Hematopoietic multipotent progenitor cell (in vitro differentiated cells): ENCODE measurements around the gene ALG8. TPM values are rescaled to one million over a fixed set of nuclear protein-coding genes. Genes with fewer than 3 reads are reported as not detected.
"Not testable (repeated sequence)": the region's sequence is repeated elsewhere in the genome, so short reads cannot be mapped to it uniquely, and the experiment has no call there.

Source experiments
- DNase-seq, 3 donors: peaks; one replicate each; pipeline ENCODE4 v3.0.0-alpha.2; 2011 to 2015; ENCODE audit warnings: low read depth in 2 of 3, low spot score in 2 of 3
- total RNA-seq: library from RNA; depleted of rRNA; stranded (reverse); fragments of >200 nt; gene quantifications from one replicate; pipeline ENCODE4 v1.2.3, GENCODE V29; 2012

ALG8 gene
- total RNA-seq, 1 donor: 21.8 TPM

GRCh38 chr11:78076733-78077403 is 62.6 kb downstream of the ALG8 start:
- DNase-seq: no peak

DNA sequence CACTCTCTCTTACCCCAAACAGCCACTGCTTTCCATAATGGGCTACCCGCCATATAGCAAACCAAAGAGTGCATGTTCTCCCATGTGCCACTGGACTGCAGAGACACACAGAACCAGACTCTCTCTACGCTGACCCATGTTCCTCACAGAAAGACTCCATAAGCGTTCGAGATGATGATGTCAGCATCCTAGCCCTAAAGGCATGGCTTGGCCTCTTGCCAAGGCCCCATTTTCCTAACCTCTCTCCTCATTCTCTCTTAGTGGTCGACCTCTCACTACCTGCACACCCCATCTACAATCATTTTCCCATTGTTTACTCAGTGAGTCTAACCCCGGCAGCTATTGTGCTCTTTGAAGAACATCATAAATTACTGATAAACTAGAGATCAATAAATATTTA is 64.7 kb downstream of the ALG8 start:
- DNase-seq: no peak

DNA sequence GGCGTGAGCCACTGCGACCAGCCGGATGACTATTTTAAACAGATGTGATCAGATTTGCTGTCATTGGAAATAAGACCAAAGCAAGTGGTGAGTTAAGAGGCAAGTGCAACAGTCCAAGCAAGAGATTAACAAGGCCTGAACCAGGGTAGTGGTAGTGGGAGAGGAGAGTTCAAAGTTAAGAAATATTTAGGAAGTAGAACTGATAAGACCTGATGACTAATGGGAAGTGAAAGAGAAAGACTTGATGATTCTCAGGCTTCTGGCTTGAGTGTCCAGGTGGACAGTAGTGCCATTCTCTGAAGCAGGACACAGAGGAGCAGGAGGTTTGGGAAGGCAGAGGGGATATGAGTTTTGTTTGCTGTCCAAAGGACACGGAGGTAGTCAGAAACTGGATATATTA is 67.0 kb downstream of the ALG8 start:
- no peak for DNase-seq

GRCh38 chr11:78071717-78072116 is 67.7 kb downstream of the ALG8 start:
- no peak for DNase-seq

DNA sequence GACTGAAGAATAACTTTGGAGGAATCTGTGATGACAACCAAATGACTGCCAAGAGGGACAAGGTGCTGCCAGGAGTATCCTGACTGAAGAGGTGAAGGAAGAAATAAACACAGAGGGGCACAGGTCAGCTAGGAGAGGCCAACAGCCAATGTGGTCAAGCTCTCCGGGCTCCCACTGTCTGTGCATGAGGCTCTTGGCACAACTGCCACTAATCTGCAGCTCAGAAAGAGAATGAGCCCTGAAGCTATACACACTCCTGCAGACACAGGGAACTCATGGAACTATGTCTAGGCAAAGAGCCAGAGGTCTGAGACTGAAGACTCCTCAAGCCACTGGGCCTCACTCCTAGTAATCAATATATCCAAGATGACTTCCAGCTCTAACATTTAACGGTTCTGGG is 68.8 kb downstream of the ALG8 start:
- no peak for DNase-seq

GRCh38 chr11:78069465-78069864 is 70.0 kb downstream of the ALG8 start:
- DNase-seq: no peak

GRCh38 chr11:78067704-78068103 is 71.7 kb downstream of the ALG8 start:
- DNase-seq: no peak

- DNase-seq: no peak
Measured at GRCh38 chr11:78066471-78066870, 73.0 kb downstream of the ALG8 start.

GRCh38 chr11:78065203-78065602 is 74.2 kb downstream of the ALG8 start:
- no peak for DNase-seq

DNA sequence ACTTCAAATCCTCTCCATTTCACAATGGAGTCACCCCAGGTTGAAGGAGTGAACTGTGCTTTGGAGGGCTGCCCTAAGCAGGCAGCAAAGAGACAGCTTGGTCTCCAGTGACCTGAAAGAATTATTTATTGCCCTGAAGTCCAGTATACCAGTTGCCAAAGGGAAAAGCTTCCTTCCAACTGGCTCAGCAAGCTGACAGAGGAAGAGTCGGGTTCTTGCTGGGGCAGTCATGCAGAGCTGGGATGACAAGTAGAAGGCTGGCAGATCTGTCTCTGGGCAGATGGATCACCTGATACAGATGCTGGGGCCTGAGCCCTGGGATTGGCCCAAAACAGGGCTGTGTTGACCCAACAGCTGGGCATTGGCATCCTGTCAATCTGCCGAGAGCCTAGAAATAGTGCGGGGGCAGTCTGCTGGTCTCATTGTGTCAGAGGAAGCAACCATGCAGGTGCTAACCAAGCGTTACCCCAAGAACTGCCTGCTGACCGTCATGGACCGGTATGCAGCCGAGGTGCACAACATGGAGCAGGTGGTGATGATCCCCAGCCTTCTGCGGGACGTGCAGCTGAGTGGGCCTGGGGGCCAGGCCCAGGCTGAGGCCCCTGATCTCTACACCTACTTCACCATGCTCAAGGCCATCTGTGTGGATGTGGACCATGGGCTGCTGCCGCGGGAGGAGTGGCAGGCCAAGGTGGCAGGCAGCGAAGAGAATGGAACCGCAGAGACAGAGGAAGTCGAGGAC is 75.8 kb downstream of the ALG8 start, which contains the start of gene THRSP:
TSS of gene THRSP (plus strand) at position 422 of the 742 bp plus-strand sequence. CDS start at position 443, 21 bp downstream.
- no peak for DNase-seq

GRCh38 chr11:78062671-78063070 is 76.8 kb downstream of the ALG8 start:
- DNase-seq: no peak

DNA sequence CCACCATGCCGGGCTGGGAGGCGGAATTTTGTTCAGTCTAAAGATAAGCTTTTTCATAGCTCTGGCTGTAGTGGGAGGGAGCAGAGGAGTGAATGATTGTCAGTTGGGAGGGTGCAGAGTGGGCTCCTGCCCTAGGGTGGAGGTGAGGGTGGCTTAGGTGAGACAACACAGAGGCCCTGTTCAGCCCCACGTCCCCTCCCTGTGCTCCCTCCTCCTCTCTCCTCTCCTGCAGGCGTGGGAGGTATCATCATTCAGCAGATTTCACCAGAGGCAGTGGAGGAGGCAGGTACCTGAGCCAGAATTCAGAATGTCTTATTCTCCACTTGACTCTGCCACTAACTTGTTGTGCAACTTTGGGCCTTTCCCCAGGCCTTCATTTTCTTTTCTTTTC is 77.5 kb downstream of the ALG8 start:
- DNase-seq: no peak

GRCh38 chr11:78061088-78061920 is 78.1 kb downstream of the ALG8 start:
- DNase-seq: no peak

- no peak for DNase-seq
Measured at GRCh38 chr11:78060533-78060932, 78.9 kb downstream of the ALG8 start.

GRCh38 chr11:78059749-78060328 is 79.6 kb downstream of the ALG8 start:
- not testable (repeated sequence) for DNase-seq

DNA sequence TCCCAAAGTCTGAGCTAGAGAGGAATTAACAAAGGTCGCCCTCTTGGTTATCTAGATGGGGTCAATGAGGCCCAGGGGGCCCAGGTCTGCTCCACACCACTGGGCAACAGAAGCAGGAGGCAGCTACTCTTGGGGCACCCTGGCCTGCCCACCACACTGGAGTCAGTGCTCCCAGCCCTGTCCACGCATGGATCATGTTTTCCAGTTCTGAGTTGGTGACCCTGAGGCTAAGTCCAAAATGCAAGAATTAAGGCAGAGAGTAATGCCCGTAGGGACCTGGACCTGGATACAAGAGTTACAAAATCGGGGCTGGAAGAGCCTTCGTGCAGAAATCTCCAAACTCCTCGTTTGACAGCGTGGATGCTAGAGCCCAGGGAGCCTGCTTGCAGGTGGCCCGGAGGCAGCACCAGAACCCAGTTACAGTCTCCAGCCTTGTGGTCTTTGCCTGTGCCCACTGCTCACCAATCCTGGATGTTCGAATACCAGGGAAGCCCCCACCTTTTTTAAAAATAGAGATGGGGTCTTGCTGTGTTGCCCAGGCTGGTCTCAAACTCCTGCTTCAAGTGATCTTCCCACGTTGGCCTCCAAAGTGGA is 81.9 kb downstream of the ALG8 start:
- no peak for DNase-seq

GRCh38 chr11:78056093-78056492 is 83.3 kb downstream of the ALG8 start:
- DNase-seq: no peak

GRCh38 chr11:78054971-78055370 is 84.5 kb downstream of the ALG8 start:
- DNase-seq: no peak

DNA sequence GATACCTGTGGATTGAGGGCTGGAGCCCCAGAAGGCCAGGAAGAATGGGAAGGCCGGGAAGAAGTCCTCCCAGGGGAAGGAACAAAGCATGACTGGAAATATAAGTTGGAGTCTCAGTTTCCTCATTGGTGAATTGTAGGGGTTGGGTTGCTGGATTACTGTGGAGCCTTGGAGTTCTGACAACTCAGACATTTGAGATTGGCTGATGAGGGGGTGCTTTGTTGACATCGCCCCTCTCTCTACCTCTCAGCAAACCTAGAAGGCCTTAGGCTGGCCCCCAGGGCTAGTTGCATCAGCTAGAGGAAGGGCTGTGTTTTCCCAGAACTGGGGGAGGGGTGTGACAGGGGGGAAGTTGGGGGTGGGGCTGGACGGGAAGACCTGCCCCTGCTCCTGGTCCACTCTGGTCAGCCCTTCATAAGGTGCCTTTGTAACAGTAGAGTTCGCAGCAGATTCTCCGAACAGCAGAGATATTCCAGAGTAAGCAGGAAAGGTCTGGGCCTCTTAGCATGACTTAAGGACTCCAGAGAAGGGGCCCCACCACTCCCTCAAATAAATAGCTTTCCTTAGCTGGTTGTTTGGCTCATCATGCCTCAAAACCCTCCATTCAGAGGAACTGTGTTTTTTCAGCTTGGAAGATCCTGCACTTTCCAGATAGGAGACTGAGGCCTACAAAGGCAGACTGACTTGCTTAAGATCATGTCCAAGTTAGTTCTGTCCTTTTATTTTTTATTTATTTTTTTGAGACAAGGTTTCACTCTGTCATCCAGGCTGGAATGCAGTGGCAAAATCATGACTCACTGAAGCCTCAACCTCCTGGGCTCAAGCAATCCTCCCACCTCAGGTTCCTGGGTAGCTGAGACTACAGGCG is 88.2 kb downstream of the ALG8 start:
- DNase-seq: no peak
